SK-N-MC (cell line): ENCODE results near the gene PPP6R3.
"Not testable (repeated sequence)": the region's sequence is repeated elsewhere in the genome, so short reads cannot be mapped to it uniquely, and the experiment has no call there.

Source experiments
- EZH2 ChIP-seq: fragments of 200-600 bp; sonication (generic); IDR thresholded peaks from one replicate; pipeline ENCODE4 v1.6.1; 2017; ENCODE audit warnings: antibody characterized with exemption
- FOXP2 ChIP-seq: optimal IDR thresholded peaks from 2 replicates; pipeline ENCODE3; 2011; ENCODE audit warnings: mild to moderate bottlenecking, moderate library complexity; ENCODE audit not compliant: insufficient read depth; ENCODE audit errors: extremely low read length, control extremely low read depth
- POLR2AphosphoS5 ChIP-seq: IDR thresholded peaks from 2 replicates; pipeline ENCODE4 v1.6.1; 2012; ENCODE audit warnings: mild to moderate bottlenecking, low read depth, low read length, borderline replicate concordance

DNA sequence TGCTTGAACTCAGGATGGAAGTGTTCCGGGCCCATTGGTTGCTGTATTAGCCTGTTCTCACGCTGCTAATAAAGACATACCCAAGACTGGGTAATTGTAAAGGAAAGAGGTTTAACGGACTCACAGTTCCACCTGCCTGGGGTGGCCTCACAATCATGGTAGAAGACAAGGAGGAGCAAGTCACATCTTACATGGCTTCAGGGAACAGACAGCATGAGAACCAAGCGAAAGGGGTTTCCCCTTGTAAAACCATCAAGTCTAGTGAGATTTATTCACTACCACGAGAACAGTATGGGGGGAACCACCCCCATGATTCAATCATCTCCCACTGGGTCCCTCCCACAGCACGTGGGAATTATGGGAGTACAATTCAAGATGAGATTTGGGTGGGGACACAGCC, 12.6 kb upstream of the PPP6R3 start:
- TF ChIP-seq EZH2, POLR2AphosphoS5, FOXP2: not testable (repeated sequence)
